MCF 10A (cell line): ENCODE data around the gene GADD45A. TPM values are rescaled to one million over a fixed set of nuclear protein-coding genes. Genes with fewer than 3 reads are reported as not detected.

ENCODE experiments used
- BruUV-seq: library from RNA; stranded (reverse); fragments of 400-500 nt; replicated peaks from 2 replicates; lab custom pipeline; 2021; lab: Mats Ljungman, UMichigan
- CTCF ChIA-PET: fragments of 300-600 bp; sonication (Branson Sonifier 250); formaldehyde crosslinking; extraction: SDS; loops from one replicate; lab custom pipeline; 2021; ENCODE audit warnings: antibody characterized with exemption, inconsistent platforms; lab: Yijun Ruan, JAX
- POLR2A ChIA-PET: fragments of 300-600, 350-650 bp; sonication (Branson Sonifier 250); formaldehyde crosslinking; extraction: SDS; loops from one replicate; lab custom pipeline; 2020; ENCODE audit warnings: antibody characterized with exemption, inconsistent platforms; lab: Yijun Ruan, JAX
- DNase-seq: peaks from one replicate; pipeline ENCODE4 v3.0.0-alpha.2; 2018; ENCODE audit not compliant: unreplicated experiment
- H3K27ac Mint-ChIP-seq: one replicate; pipeline ENCODE4 v1.8.0; 2022; ENCODE audit warnings: mild to moderate bottlenecking, low read depth, mixed read lengths; ENCODE audit not compliant: unreplicated experiment
- H3K27me3 Mint-ChIP-seq: one replicate; pipeline ENCODE4 v1.8.0; 2022; ENCODE audit warnings: mixed read lengths; ENCODE audit not compliant: insufficient read depth, unreplicated experiment
- H3K36me3 Mint-ChIP-seq: one replicate; pipeline ENCODE4 v1.8.0; 2022; ENCODE audit warnings: mild to moderate bottlenecking, moderate library complexity, mixed read lengths; ENCODE audit not compliant: insufficient read depth, unreplicated experiment
- H3K4me1 Mint-ChIP-seq: one replicate; pipeline ENCODE4 v1.8.0; 2022; ENCODE audit warnings: mixed read lengths; ENCODE audit not compliant: insufficient read depth, unreplicated experiment
- H3K4me3 Mint-ChIP-seq: one replicate; pipeline ENCODE4 v1.8.0; 2022; ENCODE audit warnings: mild to moderate bottlenecking, moderate library complexity, mixed read lengths; ENCODE audit not compliant: unreplicated experiment
- H3K9me3 Mint-ChIP-seq: one replicate; pipeline ENCODE4 v1.8.0; 2022; ENCODE audit warnings: mixed read lengths; ENCODE audit not compliant: unreplicated experiment
- intact Hi-C: fragments of 100-400 bp; cut with micrococcal nuclease; formaldehyde crosslinking; loops from 2 replicates; pipeline ENCODE4 v1.14.1; 2022
- total RNA-seq: library from RNA; stranded (reverse); gene quantifications from 2 replicates; pipeline ENCODE4 v1.2.3, GENCODE V29; 2022
- TF ChIP-seq, protein P1 (sequence below): fragments of 200-600 bp; IDR thresholded peaks from one replicate; pipeline ENCODE4 v1.8.0; 2022; ENCODE audit warnings: antibody characterized with exemption, mild to moderate bottlenecking; ENCODE audit not compliant: unreplicated experiment

Gene GADD45A
- total RNA-seq, 1 experiment from 2014 or later, result 225 TPM

GRCh38 chr1:67644566-67644965, 40.4 kb upstream of the GADD45A start:
- Mint-ChIP-seq H3K4me1 (no peaks in the 10 kb centered on the region), H3K4me3 (no peak overlapping the region), H3K9me3 (no peaks in the 10 kb centered on the region), H3K36me3 (no peaks in the 10 kb centered on the region), H3K27ac (no peak overlapping the region), H3K27me3 (no peaks in the 10 kb centered on the region)
- no TSS peak for BruUV-seq
- DNase-seq, result no peak
- ChIA-PET CTCF (interaction anchor here (0.7 to 1.4 kb wide), 3 partner anchors 83 to 403 kb away, joined by 4 to 5 read pairs (median 4); no protein-coding TSS in a partner anchor), POLR2A (interaction anchor here (0.7 to 1.3 kb wide), 3 partner anchors 13 to 379 kb away, joined by 3 to 4 read pairs (median 3); no protein-coding TSS in a partner anchor)
- TF ChIP-seq, protein P1, sequence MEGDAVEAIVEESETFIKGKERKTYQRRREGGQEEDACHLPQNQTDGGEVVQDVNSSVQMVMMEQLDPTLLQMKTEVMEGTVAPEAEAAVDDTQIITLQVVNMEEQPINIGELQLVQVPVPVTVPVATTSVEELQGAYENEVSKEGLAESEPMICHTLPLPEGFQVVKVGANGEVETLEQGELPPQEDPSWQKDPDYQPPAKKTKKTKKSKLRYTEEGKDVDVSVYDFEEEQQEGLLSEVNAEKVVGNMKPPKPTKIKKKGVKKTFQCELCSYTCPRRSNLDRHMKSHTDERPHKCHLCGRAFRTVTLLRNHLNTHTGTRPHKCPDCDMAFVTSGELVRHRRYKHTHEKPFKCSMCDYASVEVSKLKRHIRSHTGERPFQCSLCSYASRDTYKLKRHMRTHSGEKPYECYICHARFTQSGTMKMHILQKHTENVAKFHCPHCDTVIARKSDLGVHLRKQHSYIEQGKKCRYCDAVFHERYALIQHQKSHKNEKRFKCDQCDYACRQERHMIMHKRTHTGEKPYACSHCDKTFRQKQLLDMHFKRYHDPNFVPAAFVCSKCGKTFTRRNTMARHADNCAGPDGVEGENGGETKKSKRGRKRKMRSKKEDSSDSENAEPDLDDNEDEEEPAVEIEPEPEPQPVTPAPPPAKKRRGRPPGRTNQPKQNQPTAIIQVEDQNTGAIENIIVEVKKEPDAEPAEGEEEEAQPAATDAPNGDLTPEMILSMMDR, result no peak
- intact Hi-C loops, result no loop called here

DNA sequence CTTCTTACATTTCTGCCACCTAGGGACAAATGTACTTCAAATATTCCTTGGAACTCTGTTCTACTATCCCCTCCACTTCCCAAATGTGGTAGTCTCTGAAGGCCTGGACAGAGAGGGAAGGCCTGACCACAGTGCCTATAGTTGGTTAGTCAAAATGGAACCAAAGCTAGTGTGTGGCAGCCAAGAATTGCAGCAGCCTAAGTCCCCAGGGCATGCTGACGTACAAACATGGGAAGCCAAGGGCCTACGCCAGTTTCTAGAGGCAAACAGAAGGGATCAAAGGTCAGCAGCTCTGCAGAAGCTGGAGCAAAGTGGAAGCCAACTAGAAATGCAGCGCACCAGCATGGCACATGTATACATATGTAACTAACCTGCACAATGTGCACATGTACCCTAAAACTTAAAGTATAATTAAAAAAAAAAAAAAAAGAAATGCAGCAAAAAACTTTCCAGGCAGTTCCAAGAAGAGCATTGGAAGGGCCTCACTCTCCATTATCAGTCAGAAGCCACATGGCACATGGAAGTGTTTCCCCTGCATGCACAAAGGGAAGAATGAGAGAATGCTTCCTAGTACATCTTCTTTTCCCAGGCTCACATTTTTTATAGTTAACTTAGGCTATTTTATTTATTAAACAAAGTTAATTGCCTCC, 39.4 kb upstream of the GADD45A start:
- TF ChIP-seq, protein P1, result no peak
- BruUV-seq, result no TSS peak
- intact Hi-C loops, result no loop called here
- POLR2A ChIA-PET, result interaction anchor here (0.6 to 1.3 kb wide), 4 partner anchors 24 to 73 kb away, joined by 3 to 4 read pairs (median 4); no protein-coding TSS in a partner anchor
- CTCF ChIA-PET, result interaction anchor here (0.6 to 1.0 kb wide), 4 partner anchors 74 to 590 kb away, joined by 3 to 4 read pairs (median 4); no protein-coding TSS in a partner anchor
- Mint-ChIP-seq H3K27me3 (no peaks in the 10 kb centered on the region), H3K36me3 (no peaks in the 10 kb centered on the region), H3K4me1 (no peaks in the 10 kb centered on the region), H3K9me3 (no peaks in the 10 kb centered on the region), H3K4me3 (no peak overlapping the region), H3K27ac (no peak overlapping the region)
- peak; percentile 73 for DNase-seq

DNA sequence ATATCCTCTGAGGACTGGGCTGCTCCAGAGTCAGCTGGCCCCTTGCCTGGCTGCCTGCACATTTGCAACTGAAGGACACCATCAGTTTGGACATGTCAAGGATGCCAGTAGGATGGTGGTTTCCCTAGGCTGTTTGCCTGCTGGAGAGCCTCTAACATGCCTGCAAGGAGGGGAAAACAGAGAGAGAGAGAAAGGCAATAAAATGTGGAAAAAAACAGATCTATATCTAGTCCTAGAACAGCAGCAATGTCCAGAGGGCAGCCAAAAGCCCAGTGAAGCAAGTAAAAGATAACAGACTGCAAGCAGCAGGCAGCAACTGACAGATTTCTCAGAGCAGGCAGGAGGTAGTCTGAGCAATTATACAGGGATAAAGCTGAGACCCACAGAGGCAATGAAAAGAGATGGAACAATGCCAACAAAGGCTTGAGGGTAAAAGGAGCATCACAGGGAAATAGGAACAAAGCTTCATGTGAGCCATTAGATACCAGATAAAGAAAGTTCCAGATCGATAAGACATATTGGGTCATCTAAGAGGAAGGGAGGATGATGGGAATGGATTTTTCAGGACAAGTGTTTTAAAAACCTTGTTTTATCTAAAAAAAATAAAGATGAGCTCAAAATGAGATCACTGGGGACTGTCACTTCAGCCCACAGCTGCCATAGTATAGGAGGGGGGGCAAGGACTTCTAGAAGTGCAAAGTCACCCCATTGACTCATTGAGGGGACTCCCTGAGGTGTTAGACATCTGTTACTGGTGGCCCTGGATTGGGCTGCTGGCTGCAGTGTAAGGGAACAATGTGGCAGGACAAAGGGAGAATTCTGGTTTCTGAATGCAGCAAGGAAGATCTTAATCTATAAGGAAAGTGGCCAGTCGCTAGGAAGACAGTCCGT, 38.6 kb upstream of the GADD45A start:
- no peaks in the 10 kb centered on the region for H3K27me3 Mint-ChIP-seq
- ChIA-PET POLR2A (interaction anchor here (0.6 to 2.4 kb wide), 7 partner anchors 8 to 85 kb away, joined by 3 to 11 read pairs (median 4); partner anchors contain the start of gene GADD45A), CTCF (interaction anchor here (0.6 to 1.0 kb wide), 5 partner anchors 26 to 589 kb away, joined by 3 to 4 read pairs (median 3); no protein-coding TSS in a partner anchor)
- no peak overlapping the region for H3K4me3 Mint-ChIP-seq
- H3K36me3 Mint-ChIP-seq, result no peaks in the 10 kb centered on the region
- no peak overlapping the region for H3K27ac Mint-ChIP-seq
- intact Hi-C loops, result no loop called here
- DNase-seq, result no peak
- TF ChIP-seq, protein P1, result no peak
- no TSS peak for BruUV-seq
- H3K9me3 Mint-ChIP-seq, result no peaks in the 10 kb centered on the region
- no peaks in the 10 kb centered on the region for H3K4me1 Mint-ChIP-seq
